ENCODE results near the gene ZFP3. TPM values are rescaled to one million over a fixed set of nuclear protein-coding genes. Genes with fewer than 3 reads are reported as not detected.
"Not testable (repeated sequence)": the region's sequence is repeated elsewhere in the genome, so short reads cannot be mapped to it uniquely, and the experiment has no call there.

Gene ZFP3
- total and polyA plus RNA-seq, 2 experiments from 2014 or later = 0.55 to 1.6 TPM

DNA sequence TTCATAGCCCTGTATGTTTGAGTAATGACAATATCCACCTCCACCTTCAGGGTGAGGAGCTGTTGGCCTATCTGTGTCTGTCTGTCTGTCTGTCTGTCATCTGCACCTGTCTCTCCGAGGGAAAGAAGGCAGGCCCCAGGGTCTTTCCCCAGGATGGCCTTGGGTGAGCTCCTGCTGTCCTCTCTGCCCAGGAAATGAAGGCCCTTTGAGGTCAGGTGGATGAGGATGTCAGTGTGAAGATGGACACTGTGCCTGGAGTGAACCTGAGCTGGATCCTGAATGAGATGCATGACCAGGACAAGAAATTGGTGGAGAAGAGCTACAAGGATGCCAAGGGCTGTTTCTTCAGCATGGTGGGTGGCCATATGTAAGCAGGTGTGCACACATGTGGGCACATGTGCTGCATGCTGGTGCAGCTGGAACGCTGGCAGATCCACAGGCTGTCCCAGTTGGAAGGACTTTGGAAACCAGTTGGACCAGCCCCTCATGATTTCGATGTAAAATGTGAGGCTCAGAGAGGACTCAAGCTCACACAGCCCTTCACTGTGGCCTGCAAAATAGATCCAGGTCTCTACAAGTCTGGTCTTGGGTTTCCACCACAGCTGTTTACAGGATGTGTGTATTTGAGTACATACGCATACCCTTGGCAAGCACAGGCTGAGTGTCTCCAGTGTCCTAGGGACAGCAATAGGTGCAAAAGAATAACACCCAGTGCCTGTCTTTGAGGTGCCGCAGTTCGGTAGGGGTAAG lies 42.3 kb downstream of the ZFP3 start:
- H3K27ac ChIP-seq (ENCODE audit: low read depth); H4K20me1 ChIP-seq (replicated peaks; ENCODE audit: insufficient read depth); H3K79me2 ChIP-seq (replicated peaks; ENCODE audit: insufficient read depth); H3K4me1 Mint-ChIP-seq; DNase-seq (ENCODE audit: low spot score); H3F3A ChIP-seq (replicated peaks; ENCODE audit: low read depth); H3K4me2 ChIP-seq; H3K36me3 ChIP-seq (ENCODE audit: insufficient read depth); ATAC-seq; H3K4me3 ChIP-seq; H2AFZ ChIP-seq; H3K4me1 ChIP-seq (ENCODE audit: insufficient read depth); H3K9me2 ChIP-seq (ENCODE audit: insufficient read depth); H3K27ac Mint-ChIP-seq: not testable (repeated sequence)
- peaks cover 28% of the 10 kb centered on the region for H3K27me3 Mint-ChIP-seq (ENCODE audit: insufficient read depth, low read depth, poor library complexity)
- H3K9me3 Mint-ChIP-seq = peaks cover 15% of the 10 kb centered on the region
- peak overlapping the region; percentile 42; the same call in 1 of the 3 replicates for H3K4me3 Mint-ChIP-seq
- peaks cover 32% of the 10 kb centered on the region for H3K27me3 ChIP-seq (ENCODE audit: insufficient read depth)
- H3K36me3 Mint-ChIP-seq (ENCODE audit: low read depth) = peaks cover 28% of the 10 kb centered on the region

DNA sequence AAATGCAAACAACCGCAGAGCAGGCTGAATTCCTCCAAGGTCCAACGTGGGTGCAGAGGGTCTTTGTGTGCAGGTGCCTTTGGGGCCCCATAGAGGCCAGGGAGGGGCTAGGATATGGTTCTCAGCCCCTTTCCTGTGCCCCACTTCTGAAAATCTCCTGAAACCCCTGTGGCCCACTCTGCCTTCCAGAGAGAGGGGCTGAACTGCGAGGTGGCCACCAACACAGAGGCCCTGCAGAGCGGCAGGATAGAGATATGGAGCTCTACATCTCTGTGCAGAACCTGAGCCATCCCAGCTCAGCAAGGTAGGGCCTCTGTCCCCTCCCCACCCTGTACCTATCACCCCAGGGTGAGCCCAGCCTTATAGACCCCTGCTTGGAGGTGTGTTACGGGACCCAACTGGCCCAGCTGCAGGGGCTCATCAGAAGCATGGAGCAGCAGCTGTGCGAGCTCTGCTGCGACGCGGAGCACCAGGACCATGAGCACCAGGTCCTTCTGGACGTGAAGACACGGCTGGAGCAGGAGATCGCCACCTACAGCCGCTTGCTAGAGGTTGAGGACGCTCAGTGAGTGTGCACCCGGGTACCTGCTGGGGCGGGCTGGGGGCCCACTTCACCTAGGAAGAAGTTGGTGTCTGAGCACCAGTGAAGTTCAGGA lies 43.0 kb downstream of the ZFP3 start:
- no peak overlapping the region for H2AFZ ChIP-seq
- H3K27ac ChIP-seq (ENCODE audit: low read depth) = no peak overlapping the region
- H3K27me3 ChIP-seq (ENCODE audit: insufficient read depth) = peaks cover 27% of the 10 kb centered on the region
- ATAC-seq (no peak), DNase-seq (ENCODE audit: low spot score) (no peak)
- Mint-ChIP-seq H3K27me3 (ENCODE audit: insufficient read depth, low read depth, poor library complexity) (peaks cover 28% of the 10 kb centered on the region), H3K4me1 (peaks cover 8% of the 10 kb centered on the region; the same call in 2 of the 3 replicates), H3K27ac (no peak overlapping the region), H3K9me3 (peaks cover 15% of the 10 kb centered on the region), H3K4me3 (peak overlapping the region; percentile 62), H3K36me3 (ENCODE audit: low read depth) (peaks cover 28% of the 10 kb centered on the region)
- no peaks in the 10 kb centered on the region for H3K9me2 ChIP-seq (ENCODE audit: insufficient read depth)
- no peak overlapping the region for H3K4me2 ChIP-seq
- TF ChIP-seq, protein P1, sequence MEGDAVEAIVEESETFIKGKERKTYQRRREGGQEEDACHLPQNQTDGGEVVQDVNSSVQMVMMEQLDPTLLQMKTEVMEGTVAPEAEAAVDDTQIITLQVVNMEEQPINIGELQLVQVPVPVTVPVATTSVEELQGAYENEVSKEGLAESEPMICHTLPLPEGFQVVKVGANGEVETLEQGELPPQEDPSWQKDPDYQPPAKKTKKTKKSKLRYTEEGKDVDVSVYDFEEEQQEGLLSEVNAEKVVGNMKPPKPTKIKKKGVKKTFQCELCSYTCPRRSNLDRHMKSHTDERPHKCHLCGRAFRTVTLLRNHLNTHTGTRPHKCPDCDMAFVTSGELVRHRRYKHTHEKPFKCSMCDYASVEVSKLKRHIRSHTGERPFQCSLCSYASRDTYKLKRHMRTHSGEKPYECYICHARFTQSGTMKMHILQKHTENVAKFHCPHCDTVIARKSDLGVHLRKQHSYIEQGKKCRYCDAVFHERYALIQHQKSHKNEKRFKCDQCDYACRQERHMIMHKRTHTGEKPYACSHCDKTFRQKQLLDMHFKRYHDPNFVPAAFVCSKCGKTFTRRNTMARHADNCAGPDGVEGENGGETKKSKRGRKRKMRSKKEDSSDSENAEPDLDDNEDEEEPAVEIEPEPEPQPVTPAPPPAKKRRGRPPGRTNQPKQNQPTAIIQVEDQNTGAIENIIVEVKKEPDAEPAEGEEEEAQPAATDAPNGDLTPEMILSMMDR (conservative IDR thresholded peaks at IDR 0.05; ENCODE audit: low read depth in 2 of 2) = peak in 1 of 2 experiments; percentile 26; a peak in 2 of 4 replicates
- TF ChIP-seq JUNB (IDR thresholded peaks at IDR 0.05; ENCODE audit: unreplicated experiment) = no peak
- no peaks in the 10 kb centered on the region for H3K36me3 ChIP-seq (ENCODE audit: insufficient read depth)
- no peaks in the 10 kb centered on the region for H4K20me1 ChIP-seq (replicated peaks; ENCODE audit: insufficient read depth)
- no peak overlapping the region for H3K4me3 ChIP-seq
- H3F3A ChIP-seq (replicated peaks; ENCODE audit: low read depth) = no peaks in the 10 kb centered on the region
- H3K79me2 ChIP-seq (replicated peaks; ENCODE audit: insufficient read depth) = no peaks in the 10 kb centered on the region
- H3K4me1 ChIP-seq (ENCODE audit: insufficient read depth) = no peaks in the 10 kb centered on the region

DNA sequence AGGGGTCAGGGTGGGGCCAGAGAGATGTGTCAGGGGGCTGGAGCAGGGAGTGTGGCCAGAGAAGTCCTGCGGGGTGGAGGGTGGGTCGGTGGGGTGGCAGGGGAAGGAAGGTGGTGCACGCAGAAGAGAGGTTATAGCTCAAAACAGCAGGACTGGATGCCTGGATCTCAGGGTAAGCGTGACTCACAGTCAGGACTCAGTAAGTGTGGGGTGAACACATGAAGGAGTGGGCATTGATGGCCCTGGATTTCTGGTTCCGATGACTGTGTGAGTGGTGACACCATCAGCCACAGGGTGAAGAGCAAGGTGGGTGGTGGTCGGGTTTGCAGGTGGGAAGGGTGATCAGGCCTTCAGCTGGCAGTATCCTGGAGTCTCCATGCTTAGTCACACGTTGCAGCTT lies 43.8 kb downstream of the ZFP3 start:
- H3K9me2 ChIP-seq (ENCODE audit: insufficient read depth); DNase-seq (ENCODE audit: low spot score); H3K4me1 Mint-ChIP-seq; H3K36me3 ChIP-seq (ENCODE audit: insufficient read depth); H3K27ac Mint-ChIP-seq; H4K20me1 ChIP-seq (replicated peaks; ENCODE audit: insufficient read depth); H3K79me2 ChIP-seq (replicated peaks; ENCODE audit: insufficient read depth); ATAC-seq; H3K4me1 ChIP-seq (ENCODE audit: insufficient read depth); H3K27ac ChIP-seq (ENCODE audit: low read depth); H3F3A ChIP-seq (replicated peaks; ENCODE audit: low read depth): not testable (repeated sequence)
- peaks cover 26% of the 10 kb centered on the region for H3K27me3 Mint-ChIP-seq (ENCODE audit: insufficient read depth, low read depth, poor library complexity)
- Histone ChIP-seq H3K4me3 (peak overlapping the region; percentile 72), H2AFZ (0 out of 2 replicates have a peak overlapping the region, but pooled peaks have one; percentile 69), H3K27me3 (ENCODE audit: insufficient read depth) (peaks cover 22% of the 10 kb centered on the region), H3K4me2 (peak overlapping the region; percentile 83)
- H3K36me3 Mint-ChIP-seq (ENCODE audit: low read depth) = peaks cover 28% of the 10 kb centered on the region
- peaks cover 15% of the 10 kb centered on the region for H3K9me3 Mint-ChIP-seq
- H3K4me3 Mint-ChIP-seq = peak overlapping the region; percentile 62

Measured in GM23338 (cell line).